ENCODE results near the gene CALML6.

Gene CALML6

DNA sequence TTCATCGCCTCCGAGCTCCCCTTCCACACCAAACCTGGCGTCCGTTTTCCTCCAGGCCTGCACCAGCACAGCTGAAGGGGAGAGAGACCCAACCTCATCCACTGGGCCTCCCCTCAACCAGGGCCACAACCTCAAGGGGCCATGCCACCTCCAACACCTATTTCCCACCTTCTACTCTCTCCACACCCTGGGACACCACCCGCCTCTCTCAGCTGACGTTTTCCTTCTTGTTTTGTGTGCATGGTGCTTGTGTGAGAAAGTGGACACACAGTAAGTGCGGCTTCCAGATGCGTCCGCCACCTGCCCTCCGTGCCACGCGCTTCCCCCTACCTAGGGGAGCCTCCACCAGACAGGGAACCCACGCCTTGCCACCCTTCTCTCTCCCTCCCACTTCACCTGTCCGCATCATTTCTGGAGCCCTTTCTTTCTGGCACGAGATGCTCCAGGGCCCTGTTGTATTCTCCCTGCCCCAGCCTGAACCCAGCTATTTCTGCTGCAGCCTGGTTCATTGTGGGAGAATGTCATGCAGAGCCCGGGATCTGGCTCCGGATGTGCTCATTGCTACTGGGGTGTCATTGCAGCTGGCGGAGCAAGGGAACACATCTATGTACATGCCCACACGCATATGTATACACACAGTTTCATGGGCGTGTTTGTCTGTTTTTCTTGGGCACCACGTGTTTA lies 22.8 kb upstream of the CALML6 start:
- no peak for DNase-seq

DNA sequence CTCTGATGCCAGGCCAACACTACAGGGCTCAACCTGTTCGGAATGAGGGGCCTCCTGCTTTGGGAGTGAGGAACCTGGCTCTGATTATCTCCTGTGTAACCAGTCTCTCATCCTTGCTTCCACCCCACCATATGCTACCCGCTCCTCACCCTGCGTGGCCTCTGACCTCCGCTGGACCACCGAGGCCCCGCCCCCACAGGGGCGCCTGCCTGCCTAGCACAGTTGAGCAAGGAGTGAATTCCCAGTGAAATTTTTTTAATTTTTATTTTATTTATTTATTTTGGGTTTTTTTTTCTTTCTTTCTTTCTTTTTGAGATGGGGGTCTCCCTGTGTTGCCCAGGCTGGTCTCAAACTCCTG lies 22.3 kb upstream of the CALML6 start:
- no peak for DNase-seq

DNA sequence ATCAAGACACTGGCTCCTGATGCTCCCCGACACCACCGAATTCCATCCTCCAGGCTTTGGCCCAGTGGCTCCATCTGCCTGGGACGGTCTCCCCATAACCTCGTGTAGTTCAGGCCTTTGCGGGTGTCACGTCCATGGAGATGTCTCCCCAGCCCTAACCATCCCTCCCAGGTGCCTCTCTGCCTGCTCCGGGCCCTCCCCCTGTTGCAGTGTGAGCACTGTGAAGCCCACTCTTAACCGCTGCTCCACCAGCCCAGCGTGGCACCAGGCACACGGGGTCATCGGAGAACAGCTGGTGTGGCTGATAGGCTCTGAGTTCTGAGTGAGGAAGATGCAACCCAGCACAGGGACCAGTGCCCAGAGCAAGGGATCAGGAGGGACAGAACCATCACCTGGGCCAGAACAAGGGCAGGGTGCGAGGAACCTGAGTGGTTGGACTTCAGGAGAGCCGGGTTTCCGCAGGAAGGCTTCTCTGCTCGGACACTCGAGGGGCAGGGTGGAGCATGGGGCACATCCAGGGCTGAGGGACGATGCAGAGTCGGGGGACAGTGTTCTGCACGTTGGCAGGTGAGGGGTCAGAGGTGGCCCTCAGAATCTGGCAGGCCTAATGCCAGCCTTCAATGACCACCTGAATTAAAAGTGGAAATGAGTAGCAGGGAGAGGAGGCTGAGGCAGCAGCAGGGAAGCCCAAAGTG lies 21.6 kb upstream of the CALML6 start:
- DNase-seq = no peak

DNA sequence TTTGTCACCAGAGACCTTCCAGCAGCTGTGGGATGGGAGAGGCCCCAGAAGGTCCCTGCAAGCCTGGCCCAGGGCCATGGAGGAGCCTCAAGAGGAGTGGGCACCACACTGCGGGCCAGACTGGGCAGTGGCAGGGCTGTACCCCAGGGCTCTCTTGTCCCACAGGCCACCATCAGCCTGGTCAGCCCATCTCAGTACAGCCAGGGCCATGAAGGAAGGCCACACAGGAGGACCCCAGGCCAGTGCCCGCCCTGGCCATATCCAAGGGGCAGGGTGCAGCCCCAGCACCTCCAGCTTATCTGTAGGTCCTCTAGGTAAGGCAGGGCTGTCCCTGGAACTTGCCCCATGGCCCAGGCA lies 21.1 kb upstream of the CALML6 start:
- DNase-seq = no peak

DNA sequence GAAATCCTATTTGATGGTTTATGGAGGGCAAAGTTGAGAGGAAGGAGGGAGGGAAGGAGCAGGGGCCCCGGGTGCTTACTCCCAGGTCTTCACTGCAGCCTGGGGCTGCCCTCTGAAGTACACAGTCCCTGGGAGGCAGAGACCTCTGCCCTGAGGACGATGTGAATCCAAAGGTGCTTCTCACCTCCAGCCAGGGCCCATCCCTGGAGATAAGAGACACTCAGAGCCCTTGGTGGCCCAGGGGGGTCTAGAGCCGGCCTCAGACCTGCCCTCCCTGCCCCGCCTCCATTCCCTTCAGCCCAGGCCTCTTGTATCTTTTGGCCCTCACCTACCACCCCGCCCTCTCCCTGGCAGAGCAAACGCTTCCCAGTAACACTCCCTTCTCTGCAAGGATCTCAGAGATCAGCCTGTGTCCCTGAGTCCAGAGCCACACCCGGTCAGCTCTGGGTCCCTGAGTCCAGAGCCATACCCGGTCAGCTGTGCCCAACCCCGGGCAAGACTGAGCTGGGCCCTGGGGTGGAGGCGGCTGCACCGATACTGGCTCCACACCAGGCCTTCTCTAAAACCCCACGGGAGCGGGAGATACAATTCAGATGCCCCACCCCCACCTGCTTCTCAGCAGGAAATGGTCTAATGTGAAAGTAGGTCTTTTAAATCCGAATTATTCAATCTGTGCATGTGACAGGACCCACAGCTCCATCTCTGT lies 20.6 kb upstream of the CALML6 start:
- DNase-seq = no peak

DNA sequence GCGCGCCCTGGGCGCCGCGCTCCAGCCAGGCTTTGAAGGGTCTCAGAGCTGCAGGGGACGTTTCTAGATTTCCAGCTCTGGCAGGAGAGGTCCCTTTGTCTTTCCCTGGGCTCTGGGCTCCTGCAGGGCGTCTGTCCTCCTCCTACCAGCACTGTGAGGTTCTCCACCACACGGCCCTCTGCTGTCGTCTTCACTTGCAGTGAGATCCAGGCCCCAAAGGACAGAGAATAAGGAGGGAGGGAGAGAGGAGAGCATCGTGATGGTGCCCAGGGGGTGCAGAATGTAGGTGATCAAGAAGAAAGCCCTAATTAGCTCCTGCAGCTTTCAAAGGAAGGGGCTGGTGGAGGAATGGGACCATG lies 20.0 kb upstream of the CALML6 start:
- DNase-seq = no peak

DNA sequence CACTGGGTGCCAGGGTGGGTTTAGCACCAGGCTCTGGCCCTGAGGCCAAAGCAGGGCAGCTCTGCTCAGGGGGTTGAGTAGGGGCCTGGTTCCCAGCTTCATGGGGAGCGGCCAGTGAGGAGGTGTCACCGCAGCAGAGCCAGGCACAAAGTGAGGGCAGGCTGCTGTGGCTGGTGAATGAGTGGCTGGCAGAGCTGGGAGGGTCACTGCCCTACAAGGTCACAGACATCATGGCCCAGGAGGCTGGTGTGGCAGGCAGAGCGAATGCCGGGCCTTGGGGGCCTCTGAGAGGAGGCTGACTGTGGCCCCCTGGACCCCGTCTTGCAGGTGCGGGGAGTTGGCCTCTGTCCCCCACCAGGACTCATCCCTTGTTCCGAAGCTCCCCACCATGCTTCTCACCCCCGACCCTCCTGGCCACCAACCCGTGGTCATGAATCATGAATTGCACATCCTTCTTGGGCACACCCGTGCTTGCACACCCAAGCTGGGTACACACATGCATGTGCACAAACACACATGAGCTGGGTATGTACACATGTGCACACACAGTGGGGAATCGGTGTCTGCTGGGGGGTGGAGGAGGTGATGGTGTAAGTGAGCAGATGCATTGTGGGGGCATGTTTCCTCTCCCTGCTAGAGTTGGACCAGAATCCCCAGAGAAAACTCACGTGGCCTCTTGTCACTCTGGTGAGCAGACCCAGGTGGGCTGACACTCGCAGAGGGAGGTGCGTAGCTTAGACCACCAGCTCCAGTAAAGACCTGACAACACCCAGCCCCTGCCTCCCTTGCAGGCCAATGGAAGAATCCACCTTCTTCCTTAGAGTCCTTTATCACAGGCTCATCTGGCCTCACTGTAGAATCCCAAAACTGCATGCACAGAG lies 19.4 kb upstream of the CALML6 start:
- DNase-seq = no peak

DNA sequence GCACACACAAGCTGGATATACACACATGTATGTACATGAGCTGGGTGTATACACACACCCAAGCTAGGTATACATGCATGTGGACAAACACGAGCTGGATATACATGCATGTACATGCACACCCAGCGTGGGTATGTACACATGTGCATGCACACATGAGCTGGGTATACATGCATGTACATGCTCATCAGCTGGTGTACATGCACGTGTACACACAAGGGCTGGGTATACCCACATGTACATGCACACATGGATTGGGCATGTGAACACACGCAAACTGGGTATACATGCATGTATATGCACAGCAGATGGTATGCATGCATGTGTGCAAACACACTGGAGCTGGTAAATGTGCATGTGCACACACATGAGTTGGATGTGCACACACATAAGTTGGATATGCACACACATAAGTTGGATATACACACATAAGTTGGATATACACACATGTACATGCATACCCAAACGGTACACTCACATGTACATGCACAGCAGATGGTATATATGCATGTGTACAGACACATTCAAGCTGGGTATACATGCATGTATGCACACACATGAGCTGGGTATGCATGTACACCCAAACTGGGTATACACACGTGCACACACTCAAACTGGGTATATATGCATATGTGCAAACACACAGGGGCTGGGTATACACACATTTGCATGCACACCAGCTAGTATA lies 16.7 kb upstream of the CALML6 start:
- no peak for DNase-seq

DNA sequence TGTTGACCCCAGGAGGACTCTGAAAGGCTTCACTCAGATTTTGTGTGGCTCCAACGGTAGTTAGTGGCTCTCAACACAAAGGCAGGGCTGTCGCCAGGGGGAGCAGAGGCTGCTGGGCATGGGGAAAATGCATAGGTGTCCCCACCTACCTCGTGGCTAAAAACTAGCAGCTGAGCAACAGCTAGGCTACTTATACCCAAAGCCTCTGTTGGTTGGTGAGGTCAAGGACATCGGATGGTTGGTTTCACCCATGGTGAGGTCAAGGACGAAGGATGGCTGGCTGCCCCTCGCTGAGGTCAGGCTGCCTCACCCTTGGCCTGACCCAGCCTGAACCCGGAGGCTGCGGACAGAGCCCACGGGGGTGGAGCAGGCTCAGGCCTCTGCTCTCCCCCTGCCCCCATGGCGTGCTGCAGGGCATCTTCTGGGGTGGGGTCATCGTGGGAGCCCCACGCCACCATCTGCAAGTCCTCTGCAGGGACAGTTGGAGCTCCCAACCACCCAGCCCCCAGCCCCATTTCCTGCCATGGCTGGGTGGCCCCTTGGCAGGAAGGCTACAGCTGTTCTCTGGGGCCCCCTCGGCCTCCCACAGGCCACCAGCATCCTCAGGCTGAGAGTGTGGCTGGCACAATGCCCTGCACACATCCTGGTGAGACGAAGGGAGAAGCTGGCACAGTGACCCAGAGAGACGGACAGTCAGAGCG lies 15.6 kb upstream of the CALML6 start:
- no peak for DNase-seq

DNA sequence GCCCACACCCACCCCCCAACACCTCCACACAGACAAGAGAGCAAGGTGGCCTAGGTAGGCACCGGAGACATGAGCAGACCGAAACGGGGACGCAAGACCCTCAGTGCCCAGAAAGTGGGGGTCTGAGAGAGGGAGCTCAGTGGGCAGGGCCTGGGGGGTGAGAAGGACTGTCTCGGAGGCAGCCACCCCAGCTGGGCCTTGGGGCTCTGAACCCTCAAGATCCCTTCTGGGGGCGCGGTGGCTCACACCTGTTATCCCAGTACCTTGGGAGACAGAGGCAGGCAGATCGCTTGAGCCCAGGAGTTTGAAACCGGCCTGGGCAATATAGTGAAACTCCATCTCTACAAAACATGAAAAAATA lies 15.1 kb upstream of the CALML6 start:
- DNase-seq = no peak

DNA sequence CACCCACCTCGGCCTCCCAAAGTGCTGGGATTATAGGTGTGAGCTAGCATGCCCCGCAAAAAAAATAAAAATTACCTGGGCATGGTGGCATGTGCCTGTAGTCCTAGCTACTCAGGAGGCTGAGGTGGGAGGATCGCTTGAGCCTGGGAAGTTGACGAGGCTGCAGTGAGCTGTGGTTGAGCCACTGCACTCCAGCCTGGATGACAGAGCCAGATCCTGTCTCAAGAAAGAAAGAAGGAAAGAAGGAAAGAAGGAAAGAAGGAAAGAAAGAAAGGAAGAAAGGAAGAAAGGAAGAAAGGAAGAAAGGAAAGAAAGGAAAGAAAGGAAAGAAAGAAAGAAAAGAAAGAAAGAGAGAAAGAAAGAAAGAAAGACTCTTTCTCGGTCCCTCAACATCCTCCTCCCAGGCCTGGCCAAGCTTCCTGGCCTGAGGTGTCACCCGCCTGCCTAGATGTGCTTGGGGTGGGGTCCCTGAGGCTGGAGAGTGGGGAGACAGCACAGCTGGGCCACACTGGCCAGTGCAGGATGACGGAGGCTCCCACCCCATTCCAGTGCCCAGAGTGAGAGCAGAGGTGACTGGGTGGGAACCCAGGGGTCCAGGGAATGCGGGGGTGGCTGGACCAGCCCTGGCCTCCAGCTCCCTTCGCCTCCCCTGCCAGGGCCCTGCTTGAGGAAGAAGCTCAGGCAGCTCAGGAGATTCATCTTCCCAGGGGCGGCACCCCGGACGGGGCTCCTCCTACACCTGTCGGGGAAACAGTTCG lies 14.0 kb upstream of the CALML6 start:
- no peak for DNase-seq

DNA sequence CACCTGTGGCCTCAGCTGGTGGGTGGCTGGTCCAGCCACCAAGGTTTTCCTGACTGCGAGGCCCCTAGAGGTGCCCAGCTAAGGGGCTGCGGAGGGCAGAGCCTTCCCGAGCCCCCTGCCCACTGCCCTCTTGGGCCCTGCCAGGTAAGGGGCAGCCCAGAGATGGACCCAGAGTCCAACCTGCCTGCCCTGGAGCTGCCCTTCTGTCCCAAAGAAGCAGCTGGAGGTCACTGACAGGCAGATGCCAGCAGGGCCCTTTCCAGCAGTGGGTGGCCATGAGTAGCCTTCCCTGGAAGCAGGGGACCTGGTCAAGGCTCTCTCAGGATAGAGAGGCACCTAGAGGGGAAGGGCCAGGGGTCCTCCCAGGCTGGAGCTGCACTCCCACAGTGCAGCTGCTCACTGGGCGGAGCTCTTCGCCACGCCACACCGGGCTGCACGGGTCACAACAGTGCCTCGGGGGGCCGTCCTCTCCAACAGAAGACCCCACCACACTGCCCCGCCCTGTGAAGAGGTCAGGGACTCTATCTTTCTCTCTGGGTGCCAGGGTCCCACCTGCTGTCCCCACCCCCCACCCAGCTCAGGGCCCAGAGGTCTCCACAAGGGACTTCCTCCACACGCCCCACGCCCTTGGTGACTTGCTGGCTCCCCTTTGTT lies 13.3 kb upstream of the CALML6 start:
- no peak for DNase-seq

DNA sequence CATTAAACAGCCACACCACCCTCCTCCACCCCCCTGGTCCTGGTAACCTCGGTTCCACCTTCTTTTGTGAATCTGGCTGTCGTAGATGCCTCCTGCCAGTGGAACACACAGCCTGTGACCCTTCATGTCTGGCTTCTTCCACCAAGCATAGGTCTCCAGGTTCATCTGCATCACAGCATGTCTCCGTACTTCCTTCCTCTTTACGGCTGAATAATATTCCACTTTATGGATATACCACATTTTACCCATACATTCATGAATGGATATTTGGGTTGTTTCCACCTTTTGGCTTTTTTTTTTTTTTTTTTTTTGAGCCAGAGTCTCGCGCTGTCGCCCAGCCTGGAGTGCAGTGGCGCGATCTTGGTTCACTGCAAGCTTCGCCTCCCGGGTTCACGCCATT lies 11.8 kb upstream of the CALML6 start:
- no peak for DNase-seq

DNA sequence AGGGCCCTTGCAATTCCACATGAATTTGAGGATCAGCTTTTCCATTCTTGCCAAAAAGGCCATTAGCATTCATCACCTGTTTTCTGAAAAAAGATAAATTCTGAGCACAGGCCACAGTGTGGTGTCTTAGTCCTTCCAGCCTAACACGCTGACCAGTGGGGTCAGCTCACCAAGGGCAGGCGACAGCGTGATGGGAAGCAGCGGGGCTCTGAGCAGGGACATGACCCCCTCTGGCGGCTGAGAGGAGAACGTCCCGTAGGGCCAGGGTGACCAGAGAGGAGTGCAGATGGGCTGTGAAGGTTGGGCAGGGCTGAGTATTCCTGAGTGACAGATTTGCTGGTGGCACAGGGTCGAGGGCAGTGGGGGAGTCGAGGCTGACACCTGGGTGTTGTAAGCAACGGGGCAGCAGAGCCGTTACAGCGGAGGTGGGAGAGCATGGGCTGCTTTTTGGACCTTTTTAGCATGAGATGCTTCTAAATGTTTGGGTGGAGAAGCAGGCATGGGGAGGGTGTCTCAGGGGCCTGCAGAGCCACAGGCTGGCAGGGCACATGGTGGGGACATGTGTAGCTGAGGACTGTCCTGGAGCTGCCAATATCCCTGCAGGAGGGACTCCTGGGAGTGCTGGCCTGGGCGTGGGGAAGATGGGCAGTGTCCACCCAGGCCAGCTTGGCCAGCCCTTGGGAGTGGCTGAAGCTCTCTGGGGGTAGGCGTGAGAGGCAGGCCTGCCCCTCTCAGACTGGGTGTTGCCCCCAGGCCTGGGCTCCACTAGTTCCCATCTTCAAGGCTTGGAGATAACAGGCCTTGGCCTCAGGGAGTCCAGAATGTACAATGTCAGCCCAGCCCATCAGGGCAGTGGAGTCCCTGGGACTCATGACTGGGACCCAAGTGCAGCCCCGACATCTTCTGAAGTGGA lies 8.6 kb upstream of the CALML6 start:
- DNase-seq = peak; percentile 70 to 92

DNA sequence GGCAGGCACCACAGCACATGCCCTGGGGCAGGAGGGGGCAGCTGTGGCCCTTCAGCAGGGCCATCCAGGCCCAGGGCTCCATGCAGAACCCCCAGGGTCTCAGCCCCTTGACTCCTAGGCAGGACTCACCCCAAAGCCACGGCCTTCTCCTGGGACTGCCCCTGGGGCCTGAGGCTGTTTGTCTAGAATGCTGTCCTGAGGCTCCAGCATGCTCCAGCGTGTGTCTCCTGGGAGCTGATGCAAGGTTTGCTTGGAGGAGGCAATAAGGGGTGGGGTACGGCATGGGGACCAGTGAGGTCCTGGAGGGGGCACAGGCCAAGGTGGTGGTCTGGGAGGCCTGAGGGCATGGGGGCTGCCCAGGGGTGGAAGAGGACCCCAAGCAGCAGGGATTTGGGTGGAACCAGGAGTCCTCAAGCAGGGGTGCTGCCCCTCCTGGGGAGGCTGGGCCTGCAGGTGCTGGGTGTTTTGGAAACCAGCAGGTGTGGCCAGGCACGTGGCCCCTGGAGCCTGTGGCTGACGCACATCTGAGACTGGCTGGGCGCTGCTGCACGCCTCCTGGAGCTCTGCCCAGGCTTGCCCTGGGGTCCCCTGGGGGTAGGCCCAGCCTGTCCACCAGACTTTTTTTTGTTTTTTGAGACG lies 7.8 kb upstream of the CALML6 start:
- DNase-seq = no peak

DNA sequence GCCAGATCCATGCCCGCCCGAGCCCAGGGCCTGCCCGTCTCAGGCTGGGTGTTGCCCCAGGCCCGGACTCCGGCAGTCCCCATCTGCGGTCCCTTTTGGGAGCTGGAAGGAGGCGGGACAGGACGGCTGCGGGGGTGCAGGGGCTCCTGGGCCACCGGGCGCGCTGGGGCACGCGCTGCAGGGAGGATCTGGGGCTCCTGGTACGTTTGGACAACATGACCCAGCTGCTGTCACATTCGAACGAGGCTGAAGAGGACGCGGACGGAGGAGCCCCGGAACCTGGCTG lies 6.6 kb upstream of the CALML6 start:
- DNase-seq = no peak

DNA sequence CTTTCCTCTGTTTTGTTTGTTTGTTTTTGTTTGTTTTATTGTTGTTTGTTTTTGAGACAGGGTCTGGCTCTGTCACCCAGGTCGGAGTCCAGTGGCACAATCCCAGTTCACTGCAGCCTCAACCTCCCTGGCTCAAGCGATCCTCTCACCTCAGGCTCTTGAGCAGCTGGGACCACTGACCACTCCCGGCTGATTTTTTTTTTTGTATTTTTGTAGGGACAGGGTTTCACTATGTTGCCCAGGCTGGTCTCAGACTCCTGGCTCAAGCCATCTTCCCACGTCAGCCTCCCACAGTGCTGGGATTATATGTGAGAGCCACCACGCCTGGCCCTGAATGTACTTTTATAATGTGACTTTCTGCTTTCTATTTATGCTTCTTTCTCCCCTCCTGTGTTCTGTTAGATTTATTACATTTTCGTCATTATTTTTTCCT lies 5.0 kb upstream of the CALML6 start:
- DNase-seq = no peak

DNA sequence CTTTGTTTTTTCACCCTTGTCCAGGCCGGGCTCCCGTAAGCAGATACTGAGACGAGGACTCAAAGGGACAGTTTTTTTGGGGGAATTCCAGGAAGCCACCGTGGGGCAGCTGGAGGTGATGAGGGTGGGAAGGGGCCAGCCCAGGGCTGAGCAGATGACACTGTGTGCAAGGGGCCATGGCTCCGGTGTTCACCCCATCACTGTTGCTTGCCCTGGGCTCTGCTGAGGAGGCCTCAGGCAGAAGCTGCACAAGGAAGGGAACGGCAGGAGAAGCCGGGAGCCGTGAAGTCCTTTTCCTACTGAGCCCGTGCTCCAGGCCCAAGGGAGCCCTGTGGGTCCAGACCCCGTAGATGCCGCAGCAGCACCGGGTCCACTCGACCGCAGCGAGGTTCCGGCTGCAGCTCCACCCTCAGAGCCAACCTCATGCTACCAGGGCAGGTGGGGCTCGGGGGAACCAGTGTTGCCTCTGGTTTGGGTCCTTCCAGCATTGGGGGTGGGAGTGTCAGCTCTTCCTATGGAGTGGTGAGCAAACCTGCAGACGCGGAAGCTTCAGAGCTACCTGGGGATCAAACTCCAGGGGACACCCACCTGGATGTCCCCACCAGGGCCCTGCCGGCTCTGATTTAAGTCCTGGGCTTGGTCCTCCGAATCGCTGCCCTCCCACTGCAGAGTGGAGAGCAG lies 4.3 kb upstream of the CALML6 start:
- DNase-seq = no peak
